OCI-LY3 (cell line): Measurements from ENCODE around the gene BAIAP2.

Experiments used
- H2AFZ ChIP-seq: fragments of 200-600, 300-600 bp; shearing (Covaris generic); 2 replicates; pipeline ENCODE4 v1.6.0; 2014; ENCODE audit warnings: antibody characterized with exemption, low read depth, low read length
- H3K27ac ChIP-seq: fragments of 200-600, 300-600 bp; sonication (generic); 2 replicates; pipeline ENCODE4 v1.5.1; 2014; ENCODE audit warnings: mild to moderate bottlenecking, low read length, moderate library complexity, mixed read lengths
- H3K27me3 ChIP-seq: fragments of 200-600, 300-600 bp; sonication (generic); 2 replicates; pipeline ENCODE4 v1.6.1; 2014; ENCODE audit warnings: low read depth, low read length, mixed read lengths
- H3K36me3 ChIP-seq: fragments of 200-600, 300-600 bp; sonication (generic); replicated peaks from 2 replicates; pipeline ENCODE3; 2014; ENCODE audit warnings: low read depth, low read length, mixed read lengths
- H3K4me1 ChIP-seq: fragments of 300-600, 200-600 bp; sonication (generic); 2 replicates; pipeline ENCODE4 v1.6.1; 2014; ENCODE audit warnings: low read length, mixed read lengths
- H3K4me2 ChIP-seq: fragments of 200-600, 300-600 bp; sonication (generic); 2 replicates; pipeline ENCODE4 v1.6.1; 2014; ENCODE audit warnings: low read length, mixed read lengths
- H3K4me3 ChIP-seq: fragments of 300-600, 200-600 bp; sonication (generic); 2 replicates; pipeline ENCODE4 v1.5.1; 2014; ENCODE audit warnings: antibody characterized with exemption, mild to moderate bottlenecking, low read length, moderate library complexity
- H3K79me2 ChIP-seq: fragments of 300-600, 200-600 bp; shearing (Covaris generic); 2 replicates; pipeline ENCODE4 v1.6.1; 2014; ENCODE audit warnings: mild to moderate bottlenecking, low read length, mixed read lengths
- H3K9ac ChIP-seq: fragments of 300-600, 200-600 bp; shearing (Covaris generic); 2 replicates; pipeline ENCODE4 v1.6.0; 2014; ENCODE audit warnings: mild to moderate bottlenecking, low read length, moderate library complexity
- H3K9me3 ChIP-seq: fragments of 200-600, 300-600 bp; shearing (Covaris generic); 2 replicates; pipeline ENCODE4 v1.6.1; 2014; ENCODE audit warnings: low read length, mixed read lengths; ENCODE audit not compliant: insufficient read depth
- H4K20me1 ChIP-seq: fragments of 200-600, 300-600 bp; sonication (generic); 2 replicates; pipeline ENCODE4 v1.6.1; 2016; ENCODE audit warnings: low read length, mixed read lengths; ENCODE audit not compliant: insufficient read depth
- CTCF ChIP-seq: fragments of 200-600, 300-600 bp; sonication (generic); IDR thresholded peaks from 2 replicates; pipeline ENCODE4 v1.5.1; 2014; ENCODE audit warnings: antibody characterized with exemption, low read length, low read depth
- EZH2phosphoT487 ChIP-seq: fragments of 200-600 bp; shearing (Covaris generic); IDR thresholded peaks from 2 replicates; pipeline ENCODE4 v1.6.1; 2018; ENCODE audit warnings: antibody characterized with exemption, mixed run types, low read depth

BAIAP2 gene

GRCh38 chr17:80998118-80998747 lies 36.7 kb upstream of the BAIAP2 start:
- Histone ChIP-seq H3K4me3 (no peak overlapping the region), H3K9me3 (no peaks in the 10 kb centered on the region), H4K20me1 (no peaks in the 10 kb centered on the region), H3K27me3 (no peaks in the 10 kb centered on the region), H2AFZ (no peak overlapping the region), H3K27ac (no peak overlapping the region), H3K79me2 (no peaks in the 10 kb centered on the region; the same call in 1 of the 2 replicates), H3K4me1 (peaks cover 1% of the 10 kb centered on the region), H3K9ac (no peak overlapping the region), H3K4me2 (no peak overlapping the region), H3K36me3 (no peaks in the 10 kb centered on the region)
- TF ChIP-seq EZH2phosphoT487 (no peak), CTCF (no peak)

GRCh38 chr17:80998748-80999535 lies 36.0 kb upstream of the BAIAP2 start:
- Histone ChIP-seq H3K4me1 (no peaks in the 10 kb centered on the region), H3K9me3 (no peaks in the 10 kb centered on the region), H3K27me3 (no peaks in the 10 kb centered on the region), H3K4me2 (no peak overlapping the region), H3K27ac (no peak overlapping the region), H4K20me1 (no peaks in the 10 kb centered on the region), H3K36me3 (no peaks in the 10 kb centered on the region), H3K4me3 (no peak overlapping the region), H3K79me2 (no peaks in the 10 kb centered on the region), H3K9ac (no peak overlapping the region), H2AFZ (no peak overlapping the region)
- no peak for TF ChIP-seq EZH2phosphoT487
- no peak for TF ChIP-seq CTCF

- Histone ChIP-seq H3K9ac (no peak overlapping the region), H2AFZ (no peak overlapping the region)
- no peak for TF ChIP-seq EZH2phosphoT487
- TF ChIP-seq CTCF = no peak
Observed at GRCh38 chr17:80999536-81000333, 35.2 kb upstream of the BAIAP2 start.

GRCh38 chr17:81000334-81000630 lies 34.7 kb upstream of the BAIAP2 start:
- Histone ChIP-seq H3K9me3 (no peaks in the 10 kb centered on the region), H3K4me2 (no peak overlapping the region), H2AFZ (no peak overlapping the region), H3K27me3 (no peaks in the 10 kb centered on the region), H3K4me1 (no peaks in the 10 kb centered on the region), H3K79me2 (no peaks in the 10 kb centered on the region), H3K9ac (no peak overlapping the region), H3K4me3 (no peak overlapping the region), H3K27ac (no peak overlapping the region), H4K20me1 (no peaks in the 10 kb centered on the region), H3K36me3 (no peaks in the 10 kb centered on the region)
- TF ChIP-seq CTCF (no peak), EZH2phosphoT487 (no peak)

More at GRCh38 chr17:80999536-81000333, 35.2 kb upstream of the BAIAP2 start:
- H3K27me3 ChIP-seq = no peaks in the 10 kb centered on the region
- no peak overlapping the region for H3K4me2 ChIP-seq
- H3K4me1 ChIP-seq = no peaks in the 10 kb centered on the region
- no peak overlapping the region for H3K27ac ChIP-seq
- H3K79me2 ChIP-seq = no peaks in the 10 kb centered on the region
- H3K9me3 ChIP-seq = no peaks in the 10 kb centered on the region
- no peak overlapping the region for H3K4me3 ChIP-seq
- H4K20me1 ChIP-seq = no peaks in the 10 kb centered on the region
- H3K36me3 ChIP-seq = no peaks in the 10 kb centered on the region
